Smooth muscle cell (in vitro differentiated cells): Measurements from ENCODE around the gene CHPF. TPM values are rescaled to one million over a fixed set of nuclear protein-coding genes. Genes with fewer than 3 reads are reported as not detected.

Source experiments
- DNase-seq: peaks from one replicate; lab custom pipeline; 2025; ENCODE audit not compliant: unreplicated experiment; lab: John Stamatoyannopoulos, UW
- H2AFZ ChIP-seq: fragments of 200-600 bp; sonication (generic); 2 replicates; pipeline ENCODE4 v1.6.0; 2016; ENCODE audit warnings: antibody characterized with exemption, low read depth, mild to moderate bottlenecking
- H3F3A ChIP-seq: fragments of 200-600 bp; sonication (generic); 2 replicates; pipeline ENCODE4 v1.6.0; 2017; ENCODE audit warnings: antibody characterized with exemption, low read depth
- H3K27ac ChIP-seq: fragments of 200-600 bp; sonication (generic); 2 replicates; pipeline ENCODE4 v1.5.1; 2016; ENCODE audit warnings: low read depth, mild to moderate bottlenecking
- H3K27me3 ChIP-seq: fragments of 200-600 bp; sonication (generic); 2 replicates; pipeline ENCODE4 v1.6.1; 2016; ENCODE audit warnings: low read depth, mild to moderate bottlenecking
- H3K36me3 ChIP-seq: fragments of 200-600 bp; sonication (generic); 2 replicates; pipeline ENCODE4 v1.5.1; 2016; ENCODE audit warnings: low read depth
- H3K4me1 ChIP-seq: fragments of 200-600 bp; sonication (generic); 2 replicates; pipeline ENCODE4 v1.5.1; 2016; ENCODE audit warnings: low read depth
- H3K4me2 ChIP-seq: fragments of 200-600 bp; sonication (generic); 2 replicates; pipeline ENCODE4 v1.6.0; 2016; ENCODE audit warnings: mild to moderate bottlenecking
- H3K4me3 ChIP-seq: fragments of 200-600 bp; sonication (generic); 2 replicates; pipeline ENCODE4 v1.5.1; 2016; ENCODE audit warnings: mild to moderate bottlenecking
- H3K79me2 ChIP-seq: fragments of 200-600 bp; sonication (generic); 2 replicates; pipeline ENCODE4 v1.6.0; 2016; ENCODE audit warnings: low read depth, mild to moderate bottlenecking
- H3K9ac ChIP-seq: fragments of 200-600 bp; sonication (generic); 2 replicates; pipeline ENCODE4 v1.6.0; 2016; ENCODE audit warnings: low read depth
- H3K9me3 ChIP-seq: fragments of 200-600 bp; sonication (generic); replicated peaks from 2 replicates; pipeline ENCODE4 v1.5.1; 2016; ENCODE audit warnings: low read depth
- H4K20me1 ChIP-seq: fragments of 200-600 bp; sonication (generic); 2 replicates; pipeline ENCODE4 v1.6.0; 2016; ENCODE audit warnings: low read depth
- WGBS: methylation state at CpG from one replicate; pipeline ENCODE4 v1.1.7; 2016; ENCODE audit warnings: low lambda C conversion rate; 5-methylcytosine and 5-hydroxymethylcytosine counted together
- polyA plus RNA-seq: library from polyadenylated mRNA; unstranded; fragments of >200 nt; fragmentation: Nextera tagmentation; extraction: Ambion mirVana; gene quantifications from 2 replicates; pipeline ENCODE4 v1.2.1, GENCODE V29; 2016
- total RNA-seq: library from RNA; depleted of rRNA; stranded (reverse); fragments of >200 nt; gene quantifications from 2 replicates; pipeline ENCODE4 v1.2.3, GENCODE V29; 2014
- TF ChIP-seq, protein P1 (sequence below): fragments of 200-600 bp; sonication (generic); IDR thresholded peaks from 2 replicates; pipeline ENCODE4 v1.5.1; 2017; ENCODE audit warnings: borderline replicate concordance, mild to moderate bottlenecking, antibody characterized with exemption; ENCODE audit not compliant: insufficient read depth, poor library complexity, severe bottlenecking

The CHPF gene
- total and polyA plus RNA-seq, 2 experiments from 2014 or later = 141 to 344 TPM

DNA sequence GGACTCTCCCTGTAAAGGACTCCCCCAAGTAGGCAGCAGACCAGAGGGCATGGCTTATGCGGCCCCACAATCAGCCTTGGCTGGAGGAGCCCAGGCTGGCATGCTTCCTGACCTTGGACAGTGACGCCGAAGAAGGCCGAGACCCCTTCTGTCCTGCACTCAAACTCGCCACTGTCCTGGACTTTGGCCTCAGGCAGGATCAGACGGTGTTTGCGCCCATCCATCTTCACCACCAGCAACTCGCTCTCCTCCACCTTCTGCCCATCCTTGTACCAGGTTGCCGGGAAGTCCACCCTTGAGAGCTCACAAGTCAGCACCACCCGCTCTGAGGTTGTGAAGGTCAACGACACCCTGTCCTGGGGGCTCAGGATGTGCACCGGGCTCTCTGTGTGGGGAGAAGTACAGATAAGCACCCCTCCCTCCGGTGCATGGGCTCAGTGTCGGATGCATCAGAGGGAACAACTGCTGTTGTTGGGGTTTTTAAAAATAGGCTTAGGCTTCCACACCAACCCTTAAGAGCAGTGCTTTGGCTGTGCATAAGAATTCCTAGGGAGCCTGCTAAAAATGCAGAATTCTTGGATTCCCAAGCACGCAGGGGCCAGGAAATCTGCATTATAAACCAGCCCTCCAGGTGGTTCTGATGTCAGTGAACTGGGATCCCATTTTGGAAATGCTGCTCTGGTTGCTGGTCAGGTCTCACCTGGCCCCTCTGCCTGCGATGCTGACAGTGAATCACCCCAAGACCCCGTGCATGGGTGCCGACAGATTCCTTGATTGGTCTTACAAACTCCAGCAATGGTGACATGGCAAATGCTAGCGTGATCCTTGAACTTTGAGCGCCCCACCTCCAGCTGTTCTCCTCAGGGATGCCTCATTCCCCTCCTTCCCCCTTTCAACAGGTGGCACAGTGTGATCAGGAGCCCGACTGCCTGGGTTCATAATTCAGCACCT lies 21.8 kb upstream of the CHPF start:
- Histone ChIP-seq H3K4me1 (peaks cover 6% of the 10 kb centered on the region), H3K27me3 (no peaks in the 10 kb centered on the region), H3K4me2 (no peak overlapping the region), H3F3A (no peaks in the 10 kb centered on the region), H2AFZ (no peak overlapping the region), H3K9ac (no peak overlapping the region), H3K4me3 (no peak overlapping the region), H3K9me3 (no peaks in the 10 kb centered on the region), H3K27ac (no peak overlapping the region), H3K36me3 (no peaks in the 10 kb centered on the region), H3K79me2 (peaks cover 11% of the 10 kb centered on the region), H4K20me1 (peaks cover 9% of the 10 kb centered on the region)
- TF ChIP-seq, protein P1, sequence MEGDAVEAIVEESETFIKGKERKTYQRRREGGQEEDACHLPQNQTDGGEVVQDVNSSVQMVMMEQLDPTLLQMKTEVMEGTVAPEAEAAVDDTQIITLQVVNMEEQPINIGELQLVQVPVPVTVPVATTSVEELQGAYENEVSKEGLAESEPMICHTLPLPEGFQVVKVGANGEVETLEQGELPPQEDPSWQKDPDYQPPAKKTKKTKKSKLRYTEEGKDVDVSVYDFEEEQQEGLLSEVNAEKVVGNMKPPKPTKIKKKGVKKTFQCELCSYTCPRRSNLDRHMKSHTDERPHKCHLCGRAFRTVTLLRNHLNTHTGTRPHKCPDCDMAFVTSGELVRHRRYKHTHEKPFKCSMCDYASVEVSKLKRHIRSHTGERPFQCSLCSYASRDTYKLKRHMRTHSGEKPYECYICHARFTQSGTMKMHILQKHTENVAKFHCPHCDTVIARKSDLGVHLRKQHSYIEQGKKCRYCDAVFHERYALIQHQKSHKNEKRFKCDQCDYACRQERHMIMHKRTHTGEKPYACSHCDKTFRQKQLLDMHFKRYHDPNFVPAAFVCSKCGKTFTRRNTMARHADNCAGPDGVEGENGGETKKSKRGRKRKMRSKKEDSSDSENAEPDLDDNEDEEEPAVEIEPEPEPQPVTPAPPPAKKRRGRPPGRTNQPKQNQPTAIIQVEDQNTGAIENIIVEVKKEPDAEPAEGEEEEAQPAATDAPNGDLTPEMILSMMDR = no peak
- whole genome bisulfite sequencing = 78% methylated on average over 21 of the region's 21 CpGs
- DNase-seq = no peak

DNA sequence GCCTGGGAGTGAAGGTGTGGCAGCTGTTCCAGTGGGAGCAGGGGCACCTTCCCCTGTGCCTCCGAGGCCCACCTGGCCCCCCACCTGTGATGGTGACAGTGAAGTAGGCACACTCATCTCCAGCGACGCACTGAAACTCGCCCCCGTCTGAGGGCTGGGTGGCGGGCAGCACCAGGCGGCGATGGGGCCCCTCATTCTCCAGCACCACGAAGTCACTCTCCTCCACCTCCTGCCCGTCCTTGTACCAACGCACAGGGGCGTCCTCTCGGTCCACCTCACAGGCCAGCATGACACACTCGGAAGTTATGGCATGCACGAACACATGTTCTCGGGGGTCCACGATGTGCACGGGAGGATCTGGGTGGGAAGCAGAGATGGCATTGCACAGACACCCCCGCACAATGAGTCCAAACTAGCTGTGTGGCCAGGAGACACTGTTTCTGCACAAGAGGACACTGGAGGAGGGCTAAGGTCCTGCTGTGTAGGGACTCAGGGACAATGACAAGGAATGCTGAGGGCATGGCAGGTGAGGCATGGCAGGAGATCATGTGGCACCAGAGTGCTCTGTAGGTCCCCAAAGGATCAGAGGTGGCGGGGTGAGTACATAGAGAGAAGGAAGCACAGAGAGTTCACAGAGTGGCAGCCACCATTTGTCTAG lies 19.8 kb upstream of the CHPF start:
- no peaks in the 10 kb centered on the region for H3K36me3 ChIP-seq
- no peak overlapping the region for H3K9ac ChIP-seq
- WGBS = 98% methylated on average over 19 of the region's 20 CpGs
- H3K4me2 ChIP-seq = no peak overlapping the region
- H3K27me3 ChIP-seq = no peaks in the 10 kb centered on the region
- no peaks in the 10 kb centered on the region for H3K4me1 ChIP-seq
- no peak overlapping the region for H3K27ac ChIP-seq
- H4K20me1 ChIP-seq = no peaks in the 10 kb centered on the region
- no peak overlapping the region for H2AFZ ChIP-seq
- no peaks in the 10 kb centered on the region for H3K79me2 ChIP-seq
- H3F3A ChIP-seq = no peaks in the 10 kb centered on the region
- no peak for DNase-seq
- H3K4me3 ChIP-seq = no peak overlapping the region
- TF ChIP-seq, protein P1 = no peak
- no peaks in the 10 kb centered on the region for H3K9me3 ChIP-seq

DNA sequence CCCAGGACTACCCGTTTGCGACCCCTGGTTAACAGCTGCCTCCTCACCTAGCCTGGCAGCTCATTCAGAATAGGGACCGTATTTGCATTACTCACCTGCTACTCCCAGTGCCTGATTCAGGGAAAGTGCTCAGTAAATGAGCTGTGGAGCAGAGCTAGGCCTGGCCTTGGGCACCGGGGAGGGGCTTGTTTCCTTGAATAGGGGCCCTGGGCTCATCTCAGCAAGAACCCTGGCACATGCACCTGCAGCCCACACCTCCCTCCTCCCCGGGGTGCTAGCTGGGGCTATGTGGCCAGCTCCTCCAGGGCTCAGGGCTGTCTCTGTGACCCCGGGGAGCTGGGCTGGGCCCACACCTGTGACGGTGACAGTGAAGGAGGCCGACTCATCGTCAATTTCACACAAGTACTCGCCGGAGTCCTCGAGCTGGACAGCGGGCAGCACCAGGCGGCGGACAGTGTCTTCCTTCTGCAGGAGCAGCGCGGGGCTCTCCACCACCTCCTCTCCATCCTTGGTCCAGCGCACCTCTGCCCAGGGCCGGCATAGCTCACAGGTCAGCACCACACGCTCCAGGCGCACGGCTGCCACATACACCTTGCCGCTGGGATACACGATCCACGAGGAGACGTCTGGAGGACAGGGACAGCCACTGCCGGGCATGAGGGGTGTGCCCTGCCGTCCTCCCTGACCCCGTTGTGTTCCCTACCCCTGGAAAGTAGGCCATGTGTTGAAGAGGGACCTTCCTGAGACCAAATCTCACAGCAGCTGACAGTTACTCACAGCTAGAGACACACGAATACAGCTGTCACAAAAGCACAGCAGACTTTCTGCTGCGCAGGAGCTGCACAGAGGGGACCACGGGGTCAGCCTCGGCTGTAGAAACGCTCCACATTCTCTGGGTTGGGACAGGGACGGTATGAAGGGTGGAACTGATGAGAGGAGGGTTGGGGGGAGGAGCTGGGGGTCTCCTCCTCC lies 18.7 kb upstream of the CHPF start:
- no peak overlapping the region for H3K4me2 ChIP-seq
- no peaks in the 10 kb centered on the region for H3K9me3 ChIP-seq
- no peaks in the 10 kb centered on the region for H3K27me3 ChIP-seq
- TF ChIP-seq, protein P1 = no peak
- H2AFZ ChIP-seq = no peak overlapping the region
- 85% methylated on average over 35 of the region's 35 CpGs for WGBS
- no peaks in the 10 kb centered on the region for H3K4me1 ChIP-seq
- H3K36me3 ChIP-seq = no peaks in the 10 kb centered on the region
- no peak overlapping the region for H3K27ac ChIP-seq
- no peak overlapping the region for H3K9ac ChIP-seq
- no peaks in the 10 kb centered on the region for H3F3A ChIP-seq
- no peak for DNase-seq
- H3K4me3 ChIP-seq = no peak overlapping the region
- no peaks in the 10 kb centered on the region for H4K20me1 ChIP-seq
- no peaks in the 10 kb centered on the region for H3K79me2 ChIP-seq
